Hepatocyte (in vitro differentiated cells): ENCODE results near the gene CCDC187. TPM values are rescaled to one million over a fixed set of nuclear protein-coding genes. Genes with fewer than 3 reads are reported as not detected.

Source experiments
- DNase-seq: peaks from one replicate; pipeline ENCODE4 v3.0.0-alpha.2; 2016; ENCODE audit warnings: low spot score
- H2AFZ ChIP-seq: fragments of 200-600 bp; sonication (generic); 2 replicates; pipeline ENCODE4 v1.6.0; 2016; ENCODE audit warnings: antibody characterized with exemption, mild to moderate bottlenecking
- H3K27ac ChIP-seq: fragments of 200-600 bp; sonication (generic); 2 replicates; pipeline ENCODE4 v1.5.1; 2016; ENCODE audit warnings: mild to moderate bottlenecking
- H3K27me3 ChIP-seq: fragments of 200-600 bp; sonication (generic); 2 replicates; pipeline ENCODE4 v1.6.1; 2016
- H3K36me3 ChIP-seq: fragments of 200-600 bp; sonication (generic); replicated peaks from 2 replicates; pipeline ENCODE4 v1.5.1; 2016; ENCODE audit warnings: low read depth; ENCODE audit not compliant: insufficient read depth
- H3K4me1 ChIP-seq: fragments of 200-600 bp; sonication (generic); 2 replicates; pipeline ENCODE4 v1.5.1; 2016; ENCODE audit warnings: mild to moderate bottlenecking, moderate library complexity; ENCODE audit not compliant: insufficient read depth
- H3K4me2 ChIP-seq: fragments of 200-600 bp; sonication (generic); 2 replicates; pipeline ENCODE4 v1.6.0; 2016
- H3K4me3 ChIP-seq: fragments of 200-600 bp; sonication (generic); 2 replicates; pipeline ENCODE4 v1.5.1; 2016; ENCODE audit warnings: mild to moderate bottlenecking
- H3K79me2 ChIP-seq: fragments of 200-600 bp; sonication (generic); 2 replicates; pipeline ENCODE4 v1.6.0; 2017; ENCODE audit warnings: mild to moderate bottlenecking
- H3K9me2 ChIP-seq: fragments of 200-600 bp; sonication (generic); replicated peaks from 2 replicates; pipeline ENCODE4 v1.6.0; 2017; ENCODE audit warnings: mild to moderate bottlenecking; ENCODE audit not compliant: insufficient read depth
- H3K9me3 ChIP-seq: fragments of 200-600 bp; sonication (generic); 2 replicates; pipeline ENCODE4 v1.5.1; 2016; ENCODE audit warnings: low read depth, mild to moderate bottlenecking
- H4K20me1 ChIP-seq: fragments of 200-600 bp; sonication (generic); 2 replicates; pipeline ENCODE4 v1.6.0; 2016; ENCODE audit warnings: mild to moderate bottlenecking; ENCODE audit not compliant: insufficient read depth, poor library complexity, severe bottlenecking
- EZH2 ChIP-seq: fragments of 200-600 bp; sonication (generic); IDR thresholded peaks from 2 replicates; pipeline ENCODE4 v1.6.1; 2016; ENCODE audit warnings: antibody characterized with exemption, mild to moderate bottlenecking, borderline replicate concordance
- EZH2phosphoT487 ChIP-seq: fragments of 200-600 bp; sonication (generic); IDR thresholded peaks from one replicate; pipeline ENCODE4 v1.6.1; 2018; ENCODE audit warnings: antibody characterized with exemption, mild to moderate bottlenecking, low read depth, moderate library complexity; ENCODE audit not compliant: unreplicated experiment, severe bottlenecking
- WGBS: methylation state at CpG from one replicate; pipeline ENCODE4 v1.1.6; 2016; ENCODE audit warnings: low lambda C conversion rate; ENCODE audit errors: missing lambda C conversion rate; 5-methylcytosine and 5-hydroxymethylcytosine counted together
- polyA plus RNA-seq: library from polyadenylated mRNA; unstranded; fragments of >200 nt; fragmentation: Nextera tagmentation; extraction: Ambion mirVana; gene quantifications from 2 replicates; pipeline ENCODE4 v1.2.1, GENCODE V29; 2016
- total RNA-seq: library from RNA; depleted of rRNA; stranded (reverse); fragments of >200 nt; gene quantifications from 2 replicates; pipeline ENCODE4 v1.2.3, GENCODE V29; 2014
- TF ChIP-seq, protein P1 (sequence below): fragments of 200-600 bp; sonication (generic); IDR thresholded peaks from 2 replicates; pipeline ENCODE4 v1.5.1; 2016; ENCODE audit warnings: antibody characterized with exemption, mild to moderate bottlenecking; ENCODE audit not compliant: poor library complexity

Gene CCDC187
- total and polyA plus RNA-seq, 2 experiments from 2014 or later = 0.60 to 0.75 TPM

DNA sequence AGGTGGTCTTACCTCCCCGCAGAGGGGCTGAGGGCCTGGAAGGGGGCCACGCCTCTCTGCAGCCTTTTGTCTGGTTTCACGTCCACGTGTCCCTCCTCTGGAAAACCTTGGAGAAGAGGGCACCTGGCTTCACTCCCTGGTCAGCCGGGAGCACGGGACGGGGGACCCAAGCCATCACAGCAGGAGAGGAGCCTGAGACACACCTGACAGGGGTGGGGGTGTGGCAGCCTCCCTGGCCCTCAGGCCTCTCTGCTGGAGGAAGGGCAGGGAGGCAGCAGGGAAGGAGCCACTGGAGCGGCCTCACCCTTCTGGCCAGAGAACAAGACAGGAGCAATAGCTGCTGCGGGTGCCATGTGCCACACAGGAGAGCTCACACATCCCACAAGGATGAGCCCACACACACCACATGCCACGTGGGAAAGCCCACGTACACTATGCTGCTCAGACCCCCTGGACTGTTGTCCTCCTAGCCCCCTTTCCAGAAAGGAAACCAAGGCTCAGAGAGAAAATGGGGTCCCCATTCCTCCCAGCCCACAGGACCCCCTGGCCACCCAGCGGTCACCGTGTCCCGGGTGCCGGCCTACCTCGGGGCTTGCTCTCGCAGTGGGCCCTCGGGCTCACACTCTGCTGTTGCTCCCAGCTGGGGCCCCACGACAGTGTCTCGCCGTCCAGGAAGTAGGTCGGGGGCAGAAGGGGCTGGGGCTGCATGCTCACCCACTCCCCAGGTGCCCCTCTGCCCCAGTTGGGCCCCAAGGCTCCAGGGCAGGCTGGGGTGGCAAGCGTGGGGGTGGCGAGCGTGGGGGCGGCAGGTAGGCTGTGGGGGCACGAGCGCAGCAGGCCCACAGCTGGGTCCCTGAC lies 18.2 kb downstream of the CCDC187 start:
- no peaks in the 10 kb centered on the region for H3K9me2 ChIP-seq
- H3K79me2 ChIP-seq = no peaks in the 10 kb centered on the region
- no peak overlapping the region for H3K4me3 ChIP-seq
- no peak overlapping the region for H3K27ac ChIP-seq
- no peaks in the 10 kb centered on the region for H4K20me1 ChIP-seq
- no peak overlapping the region for H2AFZ ChIP-seq
- no peak overlapping the region for H3K4me2 ChIP-seq
- peaks cover 4% of the 10 kb centered on the region for H3K4me1 ChIP-seq
- no peak for DNase-seq
- H3K9me3 ChIP-seq = no peaks in the 10 kb centered on the region
- TF ChIP-seq, protein P1, sequence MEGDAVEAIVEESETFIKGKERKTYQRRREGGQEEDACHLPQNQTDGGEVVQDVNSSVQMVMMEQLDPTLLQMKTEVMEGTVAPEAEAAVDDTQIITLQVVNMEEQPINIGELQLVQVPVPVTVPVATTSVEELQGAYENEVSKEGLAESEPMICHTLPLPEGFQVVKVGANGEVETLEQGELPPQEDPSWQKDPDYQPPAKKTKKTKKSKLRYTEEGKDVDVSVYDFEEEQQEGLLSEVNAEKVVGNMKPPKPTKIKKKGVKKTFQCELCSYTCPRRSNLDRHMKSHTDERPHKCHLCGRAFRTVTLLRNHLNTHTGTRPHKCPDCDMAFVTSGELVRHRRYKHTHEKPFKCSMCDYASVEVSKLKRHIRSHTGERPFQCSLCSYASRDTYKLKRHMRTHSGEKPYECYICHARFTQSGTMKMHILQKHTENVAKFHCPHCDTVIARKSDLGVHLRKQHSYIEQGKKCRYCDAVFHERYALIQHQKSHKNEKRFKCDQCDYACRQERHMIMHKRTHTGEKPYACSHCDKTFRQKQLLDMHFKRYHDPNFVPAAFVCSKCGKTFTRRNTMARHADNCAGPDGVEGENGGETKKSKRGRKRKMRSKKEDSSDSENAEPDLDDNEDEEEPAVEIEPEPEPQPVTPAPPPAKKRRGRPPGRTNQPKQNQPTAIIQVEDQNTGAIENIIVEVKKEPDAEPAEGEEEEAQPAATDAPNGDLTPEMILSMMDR = no peak
- TF ChIP-seq EZH2 (no peak), EZH2phosphoT487 (no peak)
- WGBS = 84% methylated on average over 18 of the region's 28 CpGs
- no peaks in the 10 kb centered on the region for H3K36me3 ChIP-seq
- H3K27me3 ChIP-seq = no peaks in the 10 kb centered on the region

DNA sequence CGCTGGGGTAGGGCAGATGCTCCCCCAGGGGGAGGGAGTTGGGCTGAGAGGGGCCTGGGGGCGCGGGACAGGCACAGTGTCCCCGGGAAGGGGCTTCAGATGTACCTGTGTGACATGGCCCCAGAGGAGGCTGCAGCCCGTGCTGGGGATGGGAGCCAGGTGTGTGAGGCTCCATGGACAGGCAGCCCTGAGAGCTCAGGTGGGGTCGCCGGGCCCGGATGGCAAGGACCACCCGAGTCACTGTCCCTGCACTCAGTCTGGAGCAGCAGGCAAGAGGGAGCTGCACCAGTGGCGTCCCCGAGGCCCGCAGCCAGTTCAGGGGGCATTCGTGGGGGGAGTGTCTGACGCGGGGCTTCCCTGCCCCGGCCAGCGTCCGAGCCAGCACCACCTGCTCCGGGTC lies 18.9 kb downstream of the CCDC187 start:
- H3K79me2 ChIP-seq = no peaks in the 10 kb centered on the region
- no peaks in the 10 kb centered on the region for H3K36me3 ChIP-seq
- no peaks in the 10 kb centered on the region for H4K20me1 ChIP-seq
- no peak overlapping the region for H2AFZ ChIP-seq
- TF ChIP-seq EZH2phosphoT487 = no peak
- TF ChIP-seq EZH2 = no peak
- TF ChIP-seq, protein P1 = no peak
- no peaks in the 10 kb centered on the region for H3K9me3 ChIP-seq
- no peaks in the 10 kb centered on the region for H3K27me3 ChIP-seq
- no peak for DNase-seq
- no peak overlapping the region for H3K4me2 ChIP-seq
- WGBS = 94% methylated on average over 11 of the region's 19 CpGs
- H3K27ac ChIP-seq = no peak overlapping the region
- H3K9me2 ChIP-seq = no peaks in the 10 kb centered on the region
- no peak overlapping the region for H3K4me3 ChIP-seq
- H3K4me1 ChIP-seq = peaks cover 4% of the 10 kb centered on the region

DNA sequence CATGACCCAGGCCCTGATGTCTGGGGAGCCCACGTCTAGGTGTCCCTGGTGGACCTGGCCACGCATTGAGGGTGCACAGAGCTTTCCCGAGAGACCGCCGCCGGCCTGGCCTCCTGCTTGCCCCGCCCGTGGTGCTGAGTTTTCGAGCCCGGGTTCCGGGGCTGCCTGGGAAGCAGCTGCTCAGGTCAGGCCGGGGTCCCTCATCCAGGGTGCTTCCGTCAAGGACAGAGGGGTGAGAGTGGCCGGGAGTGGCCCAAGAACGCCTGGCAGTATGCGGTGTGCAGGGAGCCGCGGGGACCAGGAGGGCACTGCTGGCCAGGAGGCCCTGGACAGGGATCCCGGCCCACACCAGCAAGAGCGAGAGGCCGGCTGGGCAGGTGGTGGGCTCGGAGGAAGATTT lies 19.6 kb downstream of the CCDC187 start:
- Histone ChIP-seq H2AFZ (no peak overlapping the region), H4K20me1 (no peaks in the 10 kb centered on the region), H3K9me2 (no peaks in the 10 kb centered on the region), H3K4me1 (peaks cover 4% of the 10 kb centered on the region), H3K9me3 (no peaks in the 10 kb centered on the region), H3K79me2 (no peaks in the 10 kb centered on the region), H3K4me2 (no peak overlapping the region), H3K4me3 (no peak overlapping the region), H3K27ac (no peak overlapping the region), H3K36me3 (no peaks in the 10 kb centered on the region), H3K27me3 (no peaks in the 10 kb centered on the region)
- 78% methylated on average over 21 of the region's 22 CpGs for WGBS
- TF ChIP-seq EZH2 = no peak
- no peak for TF ChIP-seq EZH2phosphoT487
- TF ChIP-seq, protein P1 = no peak
- no peak for DNase-seq
